GM10266 (cell line): ENCODE measurements around the gene MYH15.

Experiments used
- DNase-seq: peaks from one replicate; pipeline ENCODE4 v3.0.0; 2012; ENCODE audit errors: extremely low spot score
- CTCF ChIP-seq: IDR thresholded peaks from 2 replicates; pipeline ENCODE4 v1.5.1; 2012; ENCODE audit warnings: mild to moderate bottlenecking, low read depth; ENCODE audit not compliant: control insufficient read depth, insufficient read depth; ENCODE audit errors: missing control alignments

The MYH15 gene

GRCh38 chr3:108511490-108511889, 1.1 kb upstream of the MYH15 start:
- no peak for TF ChIP-seq CTCF
- no peak for DNase-seq

GRCh38 chr3:108511055-108511454, 659 bp upstream of the MYH15 start:
- no peak for TF ChIP-seq CTCF
- no peak for DNase-seq

GRCh38 chr3:108509871-108510270, 525 bp downstream of the MYH15 start:
- TF ChIP-seq CTCF, result no peak

GRCh38 chr3:108509263-108509662, 1.1 kb downstream of the MYH15 start:
- DNase-seq, result no peak
- no peak for TF ChIP-seq CTCF

More at GRCh38 chr3:108509871-108510270, 525 bp downstream of the MYH15 start:
- no peak for DNase-seq

GRCh38 chr3:108507902-108508301, 2.5 kb downstream of the MYH15 start:
- no peak for TF ChIP-seq CTCF
- no peak for DNase-seq

- peak; percentile 12 for TF ChIP-seq CTCF
- DNase-seq, result peak; percentile 7
These were observed 4.6 kb downstream of the MYH15 start for GRCh38 chr3:108505811-108506210.

- TF ChIP-seq CTCF, result no peak
- no peak for DNase-seq
These were observed 6.7 kb downstream of the MYH15 start for GRCh38 chr3:108503722-108504121.
